Esophagus muscularis mucosa (tissue), 4 donors: ENCODE data around the gene MFSD12. TPM values are rescaled to one million over a fixed set of nuclear protein-coding genes. Genes with fewer than 3 reads are reported as not detected.

Source experiments
- DNase-seq: peaks from one replicate; pipeline ENCODE4 v3.0.0-alpha.2; 2017; ENCODE audit errors: extremely low spot score
- H3K27ac ChIP-seq, 4 donors: fragments of 200-600 bp; sonication (generic); replicated peaks in 1 of 4; 1 replicate in 3 of 4; 2 replicates in 1 of 4; pipeline ENCODE4 v1.5.1; 2016 to 2019; ENCODE audit warnings: mild to moderate bottlenecking in 1 of 4
- H3K27me3 ChIP-seq, 4 donors: fragments of 200-600 bp; sonication (generic); one replicate each; pipeline versions ENCODE4 v1.5.1 to v1.6.0; 2016 to 2019
- H3K36me3 ChIP-seq, 4 donors: fragments of 200-600 bp; sonication (generic); one replicate each; pipeline ENCODE4 v1.5.1; 2016 to 2019
- H3K4me1 ChIP-seq, 4 donors: fragments of 200-600 bp; sonication (generic); one replicate each; pipeline ENCODE4 v1.5.1; 2016 to 2019
- H3K4me3 ChIP-seq, 4 donors: fragments of 200-600 bp; sonication (generic); 1 replicate in 2 of 4; 2 replicates in 2 of 4; pipeline ENCODE4 v1.5.1; 2016 to 2019; ENCODE audit warnings: mild to moderate bottlenecking in 4 of 4, moderate library complexity in 1 of 4
- H3K9me3 ChIP-seq, 4 donors: fragments of 200-600 bp; sonication (generic); 1 replicate in 3 of 4; 2 replicates in 1 of 4; pipeline ENCODE4 v1.5.1; 2016 to 2019
- CTCF ChIP-seq, 3 experiments: fragments of 200-600 bp in 2 of 3; fragments of 450-650 bp in 1 of 3; sonication (generic) in 2 of 3; IDR thresholded peaks; one replicate each; pipeline ENCODE4 v1.5.1; 2017 to 2019; ENCODE audit warnings: antibody characterized with exemption in 3 of 3, mild to moderate bottlenecking in 2 of 3, moderate library complexity in 1 of 3
- EP300 ChIP-seq: sonication (generic); formaldehyde crosslinking; IDR thresholded peaks from one replicate; pipeline ENCODE4 v1.6.1; 2017; ENCODE audit warnings: antibody characterized with exemption
- POLR2A ChIP-seq: fragments of 450-650 bp; IDR thresholded peaks from one replicate; pipeline ENCODE4 v1.6.1; 2017; ENCODE audit warnings: antibody characterized with exemption, moderate library complexity, mild to moderate bottlenecking, low read depth
- POLR2AphosphoS5 ChIP-seq, 2 donors: sonication (generic); formaldehyde crosslinking; IDR thresholded peaks; one replicate each; pipeline ENCODE4 v1.6.1; 2017; ENCODE audit warnings: antibody characterized with exemption in 2 of 2
- WGBS: methylation state at CpG from one replicate; pipeline ENCODE4 v1.1.5; 2018; 5-methylcytosine and 5-hydroxymethylcytosine counted together
- intact Hi-C: fragments of 100-400 bp; cut with DNase I; formaldehyde crosslinking; loops from one replicate; pipeline ENCODE4 v1.15.1; 2023
- total RNA-seq, 4 donors: library from RNA; depleted of rRNA; stranded (reverse); fragments of >200 nt; gene quantifications; one replicate each; pipeline versions ENCODE4 v1.1.0 to v1.2.1, GENCODE V29; 2016

MFSD12 gene
- total RNA-seq, 4 donors from 2014 or later, result 28.2 to 87.0 (median 62.4) TPM

DNA sequence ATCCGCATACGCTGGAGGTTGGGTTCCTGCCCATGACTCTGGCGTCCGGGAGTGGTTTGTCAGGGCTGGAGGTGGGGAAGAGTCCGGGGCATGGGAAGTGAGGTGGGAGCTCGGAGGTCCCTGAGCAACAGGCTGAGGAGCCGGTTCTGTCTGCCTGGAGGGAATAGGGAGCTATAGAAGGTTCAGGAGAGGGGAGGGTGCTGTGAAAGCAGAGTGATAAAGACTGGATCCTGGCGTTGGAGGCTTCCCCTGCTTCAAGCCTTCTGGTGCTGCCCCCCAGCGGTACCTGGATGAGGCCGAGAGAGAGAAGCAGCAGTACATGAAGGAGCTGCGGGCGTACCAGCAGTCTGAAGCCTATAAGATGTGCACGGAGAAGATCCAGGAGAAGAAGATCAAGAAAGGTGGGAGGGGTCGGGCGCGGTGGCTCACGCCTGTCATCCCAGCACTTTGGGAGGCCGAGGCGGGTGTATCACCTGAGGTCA, 17.9 kb upstream of the MFSD12 start:
- 89% methylated on average over 19 of the region's 19 CpGs for WGBS
- TF ChIP-seq POLR2A, result no peak
- TF ChIP-seq CTCF (IDR thresholded peaks at IDR 0.05), result peak in 1 of 3 experiments; percentile 27
- Histone ChIP-seq H3K4me3 (no peak overlapping the region), H3K27me3 (no peaks in the 10 kb centered on the region), H3K9me3 (no peaks in the 10 kb centered on the region), H3K4me1 (peaks cover 21 to 74% (median 59%) of the 10 kb centered on the region in 4 donors), H3K36me3 (peaks cover 5 to 14% (median 12%) of the 10 kb centered on the region in 4 donors), H3K27ac (peak overlapping the region in 1 of 4 donors; percentile 80)
- DNase-seq, result no peak
- intact Hi-C loops, result loop anchor here (5.0 kb wide), 1 partner anchor 42 kb away; no protein-coding TSS in a partner anchor

GRCh38 chr19:3573858-3574637, 16.7 kb upstream of the MFSD12 start:
- intact Hi-C loops, result no loop called here
- H3K4me3 ChIP-seq, result peak overlapping the region; percentile 82 to 98 (median 94)
- no peaks in the 10 kb centered on the region for H3K27me3 ChIP-seq
- DNase-seq, result peak; percentile 96
- WGBS, result 57% methylated on average over 46 of the region's 55 CpGs
- no peak for TF ChIP-seq POLR2A
- peak in 1 of 2 donors; percentile 12 for TF ChIP-seq POLR2AphosphoS5 (IDR thresholded peaks at IDR 0.05)
- peaks cover 5 to 14% (median 12%) of the 10 kb centered on the region in 4 donors for H3K36me3 ChIP-seq
- H3K4me1 ChIP-seq, result peaks cover 21 to 62% (median 50%) of the 10 kb centered on the region in 4 donors
- peak overlapping the region; percentile 87 to 96 (median 88) for H3K27ac ChIP-seq
- H3K9me3 ChIP-seq, result no peaks in the 10 kb centered on the region

- DNase-seq, result no peak
- peak overlapping the region; percentile 82 to 98 (median 94) for H3K4me3 ChIP-seq
- peaks cover 21 to 60% (median 50%) of the 10 kb centered on the region in 4 donors for H3K4me1 ChIP-seq
- H3K27me3 ChIP-seq, result no peaks in the 10 kb centered on the region
- no peak for TF ChIP-seq CTCF (IDR thresholded peaks at IDR 0.05)
- TF ChIP-seq POLR2A, result no peak
- no peak for TF ChIP-seq POLR2AphosphoS5 (IDR thresholded peaks at IDR 0.05)
- no peak for TF ChIP-seq EP300
- peak overlapping the region; percentile 87 to 96 (median 88) for H3K27ac ChIP-seq
- peaks cover 5 to 14% (median 12%) of the 10 kb centered on the region in 4 donors for H3K36me3 ChIP-seq
- H3K9me3 ChIP-seq, result no peaks in the 10 kb centered on the region
- 2% methylated on average over 19 of the region's 60 CpGs for WGBS
- intact Hi-C loops, result no loop called here
These were observed 15.9 kb upstream of the MFSD12 start for GRCh38 chr19:3573162-3573857.

- DNase-seq, result no peak
- H3K27ac ChIP-seq, result peak within 1 kb of the TSS; percentile 87 to 96 (median 88)
These were observed 15.4 kb upstream of the MFSD12 start, which contains the start of gene HMG20B for GRCh38 chr19:3572855-3573161. Gene HMG20B, plus strand, starts transcription at chr19:3572944. Its CDS starts 366 bp downstream, at chr19:3573310.

More at GRCh38 chr19:3572855-3573161, 15.4 kb upstream of the MFSD12 start, which contains the start of gene HMG20B:
- 0% methylated on average over 8 of the region's 30 CpGs for WGBS
- H3K4me1 ChIP-seq, result peaks cover 21 to 57% (median 50%) of the 10 kb centered on the region in 4 donors
- intact Hi-C loops, result no loop called here
- no peaks in the 10 kb centered on the region for H3K27me3 ChIP-seq
- peak within 1 kb of the TSS; percentile 82 to 98 (median 94) for H3K4me3 ChIP-seq
- no peaks in the 10 kb centered on the region for H3K9me3 ChIP-seq
- TF ChIP-seq EP300, result no peak
- peak in 1 of 2 donors; percentile 63 for TF ChIP-seq POLR2AphosphoS5 (IDR thresholded peaks at IDR 0.05)
- TF ChIP-seq CTCF (IDR thresholded peaks at IDR 0.05), result no peak
- peaks cover 5 to 14% (median 12%) of the 10 kb centered on the region in 4 donors for H3K36me3 ChIP-seq
